Hepatocyte (in vitro differentiated cells): ENCODE data around the gene ROR2. TPM values are rescaled to one million over a fixed set of nuclear protein-coding genes. Genes with fewer than 3 reads are reported as not detected.
A peak's percentile ranks its signal among the peaks of the same experiment; 100 is the strongest.

ENCODE experiments used
- DNase-seq: peaks from one replicate; pipeline ENCODE4 v3.0.0-alpha.2; 2016; ENCODE audit warnings: low spot score
- H2AFZ ChIP-seq: fragments of 200-600 bp; sonication (generic); 2 replicates; pipeline ENCODE4 v1.6.0; 2016; ENCODE audit warnings: antibody characterized with exemption, mild to moderate bottlenecking
- H3K27ac ChIP-seq: fragments of 200-600 bp; sonication (generic); 2 replicates; pipeline ENCODE4 v1.5.1; 2016; ENCODE audit warnings: mild to moderate bottlenecking
- H3K27me3 ChIP-seq: fragments of 200-600 bp; sonication (generic); 2 replicates; pipeline ENCODE4 v1.6.1; 2016
- H3K36me3 ChIP-seq: fragments of 200-600 bp; sonication (generic); replicated peaks from 2 replicates; pipeline ENCODE4 v1.5.1; 2016; ENCODE audit warnings: low read depth; ENCODE audit not compliant: insufficient read depth
- H3K4me1 ChIP-seq: fragments of 200-600 bp; sonication (generic); 2 replicates; pipeline ENCODE4 v1.5.1; 2016; ENCODE audit warnings: mild to moderate bottlenecking, moderate library complexity; ENCODE audit not compliant: insufficient read depth
- H3K4me2 ChIP-seq: fragments of 200-600 bp; sonication (generic); 2 replicates; pipeline ENCODE4 v1.6.0; 2016
- H3K4me3 ChIP-seq: fragments of 200-600 bp; sonication (generic); 2 replicates; pipeline ENCODE4 v1.5.1; 2016; ENCODE audit warnings: mild to moderate bottlenecking
- H3K79me2 ChIP-seq: fragments of 200-600 bp; sonication (generic); 2 replicates; pipeline ENCODE4 v1.6.0; 2017; ENCODE audit warnings: mild to moderate bottlenecking
- H3K9me2 ChIP-seq: fragments of 200-600 bp; sonication (generic); replicated peaks from 2 replicates; pipeline ENCODE4 v1.6.0; 2017; ENCODE audit warnings: mild to moderate bottlenecking; ENCODE audit not compliant: insufficient read depth
- H3K9me3 ChIP-seq: fragments of 200-600 bp; sonication (generic); 2 replicates; pipeline ENCODE4 v1.5.1; 2016; ENCODE audit warnings: low read depth, mild to moderate bottlenecking
- H4K20me1 ChIP-seq: fragments of 200-600 bp; sonication (generic); 2 replicates; pipeline ENCODE4 v1.6.0; 2016; ENCODE audit warnings: mild to moderate bottlenecking; ENCODE audit not compliant: insufficient read depth, poor library complexity, severe bottlenecking
- EZH2 ChIP-seq: fragments of 200-600 bp; sonication (generic); IDR thresholded peaks from 2 replicates; pipeline ENCODE4 v1.6.1; 2016; ENCODE audit warnings: antibody characterized with exemption, mild to moderate bottlenecking, borderline replicate concordance
- EZH2phosphoT487 ChIP-seq: fragments of 200-600 bp; sonication (generic); IDR thresholded peaks from one replicate; pipeline ENCODE4 v1.6.1; 2018; ENCODE audit warnings: antibody characterized with exemption, mild to moderate bottlenecking, low read depth, moderate library complexity; ENCODE audit not compliant: unreplicated experiment, severe bottlenecking
- WGBS: methylation state at CpG from one replicate; pipeline ENCODE4 v1.1.6; 2016; ENCODE audit warnings: low lambda C conversion rate; ENCODE audit errors: missing lambda C conversion rate; 5-methylcytosine and 5-hydroxymethylcytosine counted together
- polyA plus RNA-seq: library from polyadenylated mRNA; unstranded; fragments of >200 nt; fragmentation: Nextera tagmentation; extraction: Ambion mirVana; gene quantifications from 2 replicates; pipeline ENCODE4 v1.2.1, GENCODE V29; 2016
- total RNA-seq: library from RNA; depleted of rRNA; stranded (reverse); fragments of >200 nt; gene quantifications from 2 replicates; pipeline ENCODE4 v1.2.3, GENCODE V29; 2014
- TF ChIP-seq, protein P1 (sequence below): fragments of 200-600 bp; sonication (generic); IDR thresholded peaks from 2 replicates; pipeline ENCODE4 v1.5.1; 2016; ENCODE audit warnings: antibody characterized with exemption, mild to moderate bottlenecking; ENCODE audit not compliant: poor library complexity

ROR2 gene
- total and polyA plus RNA-seq, 2 experiments from 2014 or later = 25.6 to 29.5 TPM

GRCh38 chr9:91572044-91572443 is 378.0 kb downstream of the ROR2 start:
- no peaks in the 10 kb centered on the region for H4K20me1 ChIP-seq
- H3K9me3 ChIP-seq = peaks cover 5% of the 10 kb centered on the region
- no peak overlapping the region for H2AFZ ChIP-seq
- H3K9me2 ChIP-seq = no peaks in the 10 kb centered on the region
- H3K79me2 ChIP-seq = no peaks in the 10 kb centered on the region
- TF ChIP-seq EZH2 (no peak), EZH2phosphoT487 (no peak)
- TF ChIP-seq, protein P1, sequence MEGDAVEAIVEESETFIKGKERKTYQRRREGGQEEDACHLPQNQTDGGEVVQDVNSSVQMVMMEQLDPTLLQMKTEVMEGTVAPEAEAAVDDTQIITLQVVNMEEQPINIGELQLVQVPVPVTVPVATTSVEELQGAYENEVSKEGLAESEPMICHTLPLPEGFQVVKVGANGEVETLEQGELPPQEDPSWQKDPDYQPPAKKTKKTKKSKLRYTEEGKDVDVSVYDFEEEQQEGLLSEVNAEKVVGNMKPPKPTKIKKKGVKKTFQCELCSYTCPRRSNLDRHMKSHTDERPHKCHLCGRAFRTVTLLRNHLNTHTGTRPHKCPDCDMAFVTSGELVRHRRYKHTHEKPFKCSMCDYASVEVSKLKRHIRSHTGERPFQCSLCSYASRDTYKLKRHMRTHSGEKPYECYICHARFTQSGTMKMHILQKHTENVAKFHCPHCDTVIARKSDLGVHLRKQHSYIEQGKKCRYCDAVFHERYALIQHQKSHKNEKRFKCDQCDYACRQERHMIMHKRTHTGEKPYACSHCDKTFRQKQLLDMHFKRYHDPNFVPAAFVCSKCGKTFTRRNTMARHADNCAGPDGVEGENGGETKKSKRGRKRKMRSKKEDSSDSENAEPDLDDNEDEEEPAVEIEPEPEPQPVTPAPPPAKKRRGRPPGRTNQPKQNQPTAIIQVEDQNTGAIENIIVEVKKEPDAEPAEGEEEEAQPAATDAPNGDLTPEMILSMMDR = no peak
- DNase-seq = peak; percentile 28
- H3K4me1 ChIP-seq = no peaks in the 10 kb centered on the region
- H3K4me2 ChIP-seq = no peak overlapping the region
- no peaks in the 10 kb centered on the region for H3K27me3 ChIP-seq
- no peak overlapping the region for H3K4me3 ChIP-seq
- H3K27ac ChIP-seq = no peak overlapping the region
- WGBS = 11% methylated on average over 4 of the region's 4 CpGs
- no peaks in the 10 kb centered on the region for H3K36me3 ChIP-seq

DNA sequence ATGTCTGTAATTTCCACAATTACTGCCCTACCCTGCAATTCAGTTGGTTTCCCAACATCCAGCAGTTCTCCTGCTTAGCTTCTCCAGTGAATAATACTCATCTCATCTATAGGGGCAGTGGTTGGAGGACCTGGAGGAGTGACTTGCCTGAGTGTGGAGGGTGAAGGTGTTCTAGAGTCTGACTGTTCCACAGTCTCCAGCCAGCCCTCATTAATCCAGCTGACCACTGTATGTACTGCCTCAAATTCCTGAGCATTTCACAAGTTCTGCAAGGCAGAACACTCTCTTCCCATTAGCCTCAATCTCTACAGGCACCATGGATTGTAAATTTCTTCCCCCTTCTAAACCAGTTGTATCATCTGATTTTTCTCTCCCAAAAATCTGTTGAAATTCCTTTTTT is 379.0 kb downstream of the ROR2 start:
- Histone ChIP-seq H3K4me1 (no peaks in the 10 kb centered on the region), H3K4me2 (no peak overlapping the region)
- TF ChIP-seq, protein P1 = no peak

GRCh38 chr9:91567642-91568274 is 382.3 kb downstream of the ROR2 start:
- Histone ChIP-seq H3K4me3 (no peak overlapping the region), H4K20me1 (no peaks in the 10 kb centered on the region), H3K9me2 (no peaks in the 10 kb centered on the region), H2AFZ (no peak overlapping the region), H3K27ac (peak overlapping the region; percentile 64), H3K4me1 (no peaks in the 10 kb centered on the region), H3K4me2 (no peak overlapping the region), H3K79me2 (no peaks in the 10 kb centered on the region), H3K27me3 (no peaks in the 10 kb centered on the region), H3K9me3 (peaks cover 5% of the 10 kb centered on the region), H3K36me3 (no peaks in the 10 kb centered on the region)
- 60% methylated on average over 12 of the region's 12 CpGs for WGBS
- DNase-seq = peak; percentile 22
- TF ChIP-seq EZH2 = no peak
- TF ChIP-seq, protein P1 = no peak
- TF ChIP-seq EZH2phosphoT487 = no peak

More for the DNA sequence above, 379.0 kb downstream of the ROR2 start:
- Histone ChIP-seq H4K20me1 (no peaks in the 10 kb centered on the region), H3K36me3 (no peaks in the 10 kb centered on the region), H3K27me3 (no peaks in the 10 kb centered on the region), H3K9me2 (no peaks in the 10 kb centered on the region), H3K27ac (no peak overlapping the region), H3K9me3 (peaks cover 5% of the 10 kb centered on the region), H2AFZ (no peak overlapping the region), H3K4me3 (no peak overlapping the region), H3K79me2 (no peaks in the 10 kb centered on the region)
- DNase-seq = no peak
